B cell (primary cell): Measurements from ENCODE around the gene ALKBH2. TPM values are rescaled to one million over a fixed set of nuclear protein-coding genes. Genes with fewer than 3 reads are reported as not detected.

Experiments used
- ATAC-seq: fragments of 200-7000 bp; cut with Tn5 transposase; one replicate; pipeline ENCODE4 v1.10.0; 2021; ENCODE audit warnings: low read depth, mild to moderate bottlenecking, moderate number of reproducible peaks, moderate library complexity
- CTCF ChIA-PET: fragments of 350-600 bp; sonication (Branson Sonifier 250); formaldehyde crosslinking; loops from one replicate; lab custom pipeline; 2021; ENCODE audit warnings: antibody characterized with exemption, inconsistent platforms; lab: Charles Lee
- POLR2A ChIA-PET: fragments of 350-600 bp; sonication (Branson Sonifier 250); formaldehyde crosslinking; loops from one replicate; lab custom pipeline; 2021; ENCODE audit warnings: antibody characterized with exemption; lab: Charles Lee
- DNase-seq: peaks from one replicate; pipeline ENCODE4 v3.0.0; 2013
- H2AFZ ChIP-seq: 2 replicates; pipeline ENCODE4 v1.6.1; 2012; ENCODE audit warnings: mild to moderate bottlenecking, low read depth, low read length; ENCODE audit not compliant: insufficient read depth, poor library complexity, severe bottlenecking
- H3K27ac ChIP-seq, 2 donors: 1 replicate in 1 of 2; 2 replicates in 1 of 2; pipeline ENCODE4 v1.5.1; 2012 to 2013; ENCODE audit warnings: low read length in 2 of 2, mild to moderate bottlenecking in 2 of 2, moderate library complexity in 1 of 2
- H3K27me3 ChIP-seq, 4 experiments: fragments of 200-600 bp in 1 of 4; sonication (generic) in 1 of 4; replicated peaks in 1 of 4; 1 replicate in 2 of 4; 2 replicates in 2 of 4; pipeline versions ENCODE4 v1.6.1 to v1.7.0; 2013 to 2016; ENCODE audit warnings: low read length in 3 of 4, mild to moderate bottlenecking in 2 of 4, mixed read lengths in 1 of 4, moderate library complexity in 1 of 4; ENCODE audit not compliant: insufficient read depth in 4 of 4, control insufficient read depth in 3 of 4; ENCODE audit errors: control extremely low read depth in 1 of 4
- H3K36me3 ChIP-seq, 2 experiments: replicated peaks in 1 of 2; 1 replicate in 1 of 2; 2 replicates in 1 of 2; pipeline versions ENCODE4 v1.6.1 to v1.7.1; 2013; ENCODE audit warnings: low read length in 1 of 2; ENCODE audit not compliant: insufficient read depth in 2 of 2, control insufficient read depth in 1 of 2; ENCODE audit errors: control extremely low read depth in 1 of 2, extremely low read depth in 1 of 2
- H3K4me1 ChIP-seq, 2 donors: fragments of 200-600 bp in 1 of 2; sonication (generic) in 1 of 2; 1 replicate in 1 of 2; 2 replicates in 1 of 2; pipeline versions ENCODE4 v1.5.1 to v1.6.1; 2013 to 2017; ENCODE audit warnings: low read length in 2 of 2; ENCODE audit not compliant: control insufficient read depth in 2 of 2, insufficient read depth in 2 of 2
- H3K4me2 ChIP-seq: replicated peaks from 2 replicates; pipeline ENCODE3; 2012; ENCODE audit warnings: mild to moderate bottlenecking, low read depth, low read length; ENCODE audit not compliant: poor library complexity, severe bottlenecking
- H3K4me3 ChIP-seq, 5 experiments: fragments of 200-600 bp in 1 of 5; sonication (generic) in 1 of 5; 1 replicate in 3 of 5; 2 replicates in 2 of 5; pipeline versions ENCODE4 v1.5.1 to v1.7.0; 2011 to 2016; ENCODE audit warnings: low read length in 4 of 5, mild to moderate bottlenecking in 4 of 5, low read depth in 2 of 5, control low read depth in 1 of 5, moderate library complexity in 1 of 5; ENCODE audit not compliant: insufficient read depth in 1 of 5; ENCODE audit errors: control extremely low read depth in 1 of 5, extremely low read depth in 1 of 5
- H3K79me2 ChIP-seq: fragments of 200-600 bp; sonication (generic); one replicate; pipeline ENCODE4 v1.6.0; 2016; ENCODE audit warnings: low read length; ENCODE audit not compliant: control insufficient read depth, insufficient read depth
- H3K9ac ChIP-seq: fragments of 200-600 bp; sonication (generic); 2 replicates; pipeline ENCODE4 v1.6.1; 2017; ENCODE audit warnings: mild to moderate bottlenecking, low read length, moderate library complexity
- H3K9me3 ChIP-seq, 3 donors: one replicate each; pipeline versions ENCODE4 v1.6.1 to v1.7.1; 2013; ENCODE audit warnings: low read length in 2 of 3; ENCODE audit not compliant: control insufficient read depth in 2 of 3, insufficient read depth in 1 of 3; ENCODE audit errors: control extremely low read depth in 1 of 3
- H4K20me1 ChIP-seq: 2 replicates; pipeline ENCODE4 v1.6.0; 2012; ENCODE audit warnings: mild to moderate bottlenecking, low read length; ENCODE audit not compliant: insufficient read depth, control insufficient read depth, poor library complexity, severe bottlenecking
- H3K27ac Mint-ChIP-seq: one replicate; pipeline ENCODE4 v1.8.0; 2021; ENCODE audit warnings: mixed read lengths
- H3K27me3 Mint-ChIP-seq: one replicate; pipeline ENCODE4 v1.8.0; 2021; ENCODE audit warnings: mixed read lengths
- H3K4me1 Mint-ChIP-seq: one replicate; pipeline ENCODE4 v1.8.0; 2021; ENCODE audit warnings: mixed read lengths
- H3K4me3 Mint-ChIP-seq: one replicate; pipeline ENCODE4 v1.8.0; 2021; ENCODE audit warnings: mixed read lengths
- H3K9me3 Mint-ChIP-seq: one replicate; pipeline ENCODE4 v1.8.0; 2022; ENCODE audit warnings: mixed read lengths; ENCODE audit not compliant: insufficient read depth
- CTCF ChIP-seq: fragments of 200-600 bp; IDR thresholded peaks from one replicate; pipeline ENCODE4 v1.8.0; 2022; ENCODE audit warnings: antibody characterized with exemption, mild to moderate bottlenecking
- EZH2 ChIP-seq: IDR thresholded peaks from 2 replicates; pipeline ENCODE4 v1.6.1; 2012; ENCODE audit warnings: borderline replicate concordance, low read depth, mild to moderate bottlenecking, moderate library complexity, low read length; ENCODE audit not compliant: insufficient read depth, poor library complexity, severe bottlenecking
- WGBS: methylation state at CpG from one replicate; pipeline ENCODE4 v1.1.5; 2013; ENCODE audit warnings: missing lambda C conversion rate; ENCODE audit not compliant: insufficient coverage; 5-methylcytosine and 5-hydroxymethylcytosine counted together
- intact Hi-C: fragments of 100-400 bp; cut with micrococcal nuclease; formaldehyde crosslinking; loops from one replicate; pipeline ENCODE4 v1.10.0; 2022
- polyA plus RNA-seq: library from polyadenylated mRNA; depleted of rRNA; stranded (reverse); fragments of >200 nt; gene quantifications from 2 replicates; pipeline ENCODE4 v1.2.3, GENCODE V29; 2012
- total RNA-seq, 2 donors: library from RNA; stranded (reverse); fragments of 120-200 nt in 1 of 2; gene quantifications; 1 replicate in 1 of 2; 2 replicates in 1 of 2; pipeline versions ENCODE4 v1.2.3 to v1.2.4, GENCODE V29; 2013 to 2022

Gene ALKBH2
- total and polyA plus RNA-seq, 2 donors (not counting 1 experiment from before 2014, with no cell fraction given): 14.6 TPM

- H3K4me1 ChIP-seq: peaks cover 0 to 3% of the 10 kb centered on the region in 2 donors
- DNase-seq (no peak), ATAC-seq (no peak)
- Mint-ChIP-seq H3K4me3 (no peak overlapping the region), H3K27ac (no peak overlapping the region), H3K27me3 (no peaks in the 10 kb centered on the region), H3K4me1 (peaks cover 7% of the 10 kb centered on the region), H3K9me3 (no peaks in the 10 kb centered on the region)
- 100% methylated on average over 2 of the region's 6 CpGs for WGBS
- no peak overlapping the region for H3K4me3 ChIP-seq
- no peaks in the 10 kb centered on the region for H3K79me2 ChIP-seq
- intact Hi-C loops: no loop called here
- no peak overlapping the region for H3K4me2 ChIP-seq
- TF ChIP-seq CTCF: no peak
- no peak for TF ChIP-seq EZH2
- ChIA-PET CTCF (interaction anchor here (0.6 to 1.2 kb wide), 3 partner anchors 9 to 284 kb away, joined by 3 to 4 read pairs (median 3); no protein-coding TSS in a partner anchor), POLR2A (no interaction called here)
- H3K27ac ChIP-seq: no peak overlapping the region
- no peak overlapping the region for H2AFZ ChIP-seq
- H3K27me3 ChIP-seq: no peaks in the 10 kb centered on the region
- H3K9me3 ChIP-seq: no peaks in the 10 kb centered on the region
- H3K36me3 ChIP-seq: peaks cover 0 to 23% of the 10 kb centered on the region in 2 experiments
- H4K20me1 ChIP-seq: no peaks in the 10 kb centered on the region
- no peak overlapping the region for H3K9ac ChIP-seq
Observed at GRCh38 chr12:109109746-109110350, 16.6 kb upstream of the ALKBH2 start.

GRCh38 chr12:109105176-109105575 is 11.9 kb upstream of the ALKBH2 start:
- H3K4me3 ChIP-seq: no peak overlapping the region
- Mint-ChIP-seq H3K9me3 (no peaks in the 10 kb centered on the region), H3K4me3 (no peak overlapping the region), H3K27ac (no peak overlapping the region), H3K4me1 (peaks cover under 1% of the 10 kb centered on the region), H3K27me3 (no peaks in the 10 kb centered on the region)
- no peak overlapping the region for H3K9ac ChIP-seq
- no peaks in the 10 kb centered on the region for H4K20me1 ChIP-seq
- CTCF ChIA-PET: no interaction called here
- ATAC-seq (no peak), DNase-seq (no peak)
- H3K27ac ChIP-seq: no peak overlapping the region
- no peaks in the 10 kb centered on the region for H3K79me2 ChIP-seq
- POLR2A ChIA-PET: no interaction called here
- H3K4me1 ChIP-seq: no peaks in the 10 kb centered on the region
- H3K27me3 ChIP-seq: no peaks in the 10 kb centered on the region
- intact Hi-C loops: no loop called here
- TF ChIP-seq EZH2 (no peak), CTCF (no peak)
- H3K9me3 ChIP-seq: no peaks in the 10 kb centered on the region
- no CpG with 5 or more reads among the region's 5 CpGs for WGBS
- H2AFZ ChIP-seq: no peak overlapping the region
- H3K4me2 ChIP-seq: no peak overlapping the region
- H3K36me3 ChIP-seq: peaks cover 1 to 36% of the 10 kb centered on the region in 2 experiments
